Upper lobe of right lung (tissue), 1 donor: Measurements from ENCODE around the gene GLB1L3. TPM values are rescaled to one million over a fixed set of nuclear protein-coding genes. Genes with fewer than 3 reads are reported as not detected.

ENCODE experiments used
- ATAC-seq: fragments of 200-7000 bp; cut with Tn5 transposase; one replicate; pipeline ENCODE4 v1.9.1; 2020; ENCODE audit warnings: mild to moderate bottlenecking, moderate library complexity
- DNase-seq: peaks from one replicate; pipeline ENCODE4 v3.0.0-alpha.2; 2020
- H3K27ac ChIP-seq: fragments of 200-600 bp; one replicate; pipeline ENCODE4 v1.8.0; 2022
- H3K27me3 ChIP-seq: fragments of 200-600 bp; one replicate; pipeline ENCODE4 v1.8.0; 2022; ENCODE audit warnings: mild to moderate bottlenecking
- H3K36me3 ChIP-seq: fragments of 200-600 bp; one replicate; pipeline ENCODE4 v1.8.0; 2022
- H3K4me1 ChIP-seq: fragments of 200-600 bp; one replicate; pipeline ENCODE4 v1.8.0; 2022
- H3K4me3 ChIP-seq: fragments of 200-600 bp; one replicate; pipeline ENCODE4 v1.8.0; 2022; ENCODE audit warnings: mild to moderate bottlenecking
- H3K9me3 ChIP-seq: fragments of 200-600 bp; one replicate; pipeline ENCODE4 v1.8.0; 2022
- CTCF ChIP-seq: fragments of 200-600 bp; IDR thresholded peaks from one replicate; pipeline ENCODE4 v1.8.0; 2022; ENCODE audit warnings: antibody characterized with exemption
- intact Hi-C: fragments of 100-400 bp; cut with DNase I; formaldehyde crosslinking; loops from one replicate; pipeline ENCODE4 v1.11.0; 2022
- total RNA-seq: library from RNA; stranded (reverse); fragmentation: NEBNext Ultra II Directional; extraction: Animal tissue kit (Norgen Biotek cat#: 25700); gene quantifications from one replicate; pipeline ENCODE4 v1.2.1, GENCODE V29; 2021
- donor health status: DM: no; HTN: yes; CAD: no; lungs with severe emphysema.

Gene GLB1L3
- total RNA-seq, 1 donor from 2014 or later: 0.43 TPM

DNA sequence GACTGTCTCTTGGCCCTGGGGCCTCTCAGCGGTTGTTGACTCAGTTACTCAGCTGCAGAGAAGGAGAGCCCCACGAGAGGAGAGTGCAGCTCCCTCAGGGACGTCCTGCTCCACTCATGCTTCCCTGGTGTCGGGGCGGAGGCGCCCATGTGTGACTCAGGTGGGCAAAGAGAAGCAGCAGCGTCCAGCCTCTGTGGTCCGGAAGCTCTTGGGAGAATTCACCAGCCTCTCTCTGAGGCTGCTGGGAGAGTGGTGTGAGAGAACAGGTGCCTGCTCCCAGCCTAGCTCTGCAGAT, 81.3 kb downstream of the GLB1L3 start:
- no peak for DNase-seq
- Histone ChIP-seq H3K4me1 (no peaks in the 10 kb centered on the region), H3K36me3 (no peaks in the 10 kb centered on the region), H3K9me3 (no peaks in the 10 kb centered on the region), H3K27me3 (no peaks in the 10 kb centered on the region), H3K27ac (no peak overlapping the region), H3K4me3 (no peak overlapping the region)
- ATAC-seq: no peak
- intact Hi-C loops: no loop called here
- no peak for TF ChIP-seq CTCF

GRCh38 chr11:134358165-134358855, 82.1 kb downstream of the GLB1L3 start:
- DNase-seq (peak; percentile 49), ATAC-seq (no peak)
- no peaks in the 10 kb centered on the region for H3K9me3 ChIP-seq
- no peak overlapping the region for H3K27ac ChIP-seq
- no peak for TF ChIP-seq CTCF
- H3K36me3 ChIP-seq: no peaks in the 10 kb centered on the region
- H3K27me3 ChIP-seq: no peaks in the 10 kb centered on the region
- no peaks in the 10 kb centered on the region for H3K4me1 ChIP-seq
- intact Hi-C loops: no loop called here
- no peak overlapping the region for H3K4me3 ChIP-seq

DNA sequence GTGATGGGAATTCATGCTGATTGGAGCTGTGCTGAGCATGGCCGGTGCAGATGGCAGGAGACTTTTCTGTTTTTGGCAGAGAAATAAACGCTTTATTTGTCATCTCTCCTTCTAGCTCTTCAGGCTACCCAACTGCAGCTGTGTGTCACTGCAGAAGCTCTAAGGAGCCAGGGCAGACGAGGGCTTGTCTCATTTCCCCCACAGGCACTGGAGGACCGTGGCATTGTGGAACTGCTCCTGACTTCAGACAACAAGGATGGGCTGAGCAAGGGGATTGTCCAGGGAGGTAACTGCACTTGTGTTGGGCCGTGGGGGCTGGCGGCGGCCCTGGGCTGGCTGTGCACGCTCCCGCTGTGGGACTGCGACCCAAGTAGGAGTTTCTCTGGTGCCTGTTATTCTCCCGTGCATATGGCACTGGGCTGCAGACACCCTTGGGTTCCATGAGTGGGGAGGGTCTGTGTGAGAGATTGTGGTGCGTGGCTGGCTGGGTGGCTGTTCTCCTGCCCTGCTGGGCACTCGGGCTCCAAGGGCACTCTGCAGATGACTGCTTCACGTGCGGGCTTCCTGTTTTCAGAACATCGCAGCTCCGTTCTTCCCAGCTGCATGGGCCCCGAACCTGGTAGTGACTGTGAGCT, 82.8 kb downstream of the GLB1L3 start:
- DNase-seq: peak; percentile 40
- H3K4me3 ChIP-seq: no peak overlapping the region
- no peaks in the 10 kb centered on the region for H3K9me3 ChIP-seq
- intact Hi-C loops: no loop called here
- H3K36me3 ChIP-seq: no peaks in the 10 kb centered on the region
- no peak overlapping the region for H3K27ac ChIP-seq
- no peaks in the 10 kb centered on the region for H3K27me3 ChIP-seq
- TF ChIP-seq CTCF: no peak
- no peak for ATAC-seq
- no peaks in the 10 kb centered on the region for H3K4me1 ChIP-seq

- Histone ChIP-seq H3K27me3 (no peaks in the 10 kb centered on the region), H3K27ac (no peak overlapping the region), H3K4me3 (no peak overlapping the region), H3K9me3 (no peaks in the 10 kb centered on the region), H3K36me3 (no peaks in the 10 kb centered on the region), H3K4me1 (no peaks in the 10 kb centered on the region)
- no peak for TF ChIP-seq CTCF
- intact Hi-C loops: no loop called here
- ATAC-seq (no peak), DNase-seq (no peak)
These were observed 83.5 kb downstream of the GLB1L3 start for GRCh38 chr11:134359646-134360045.

DNA sequence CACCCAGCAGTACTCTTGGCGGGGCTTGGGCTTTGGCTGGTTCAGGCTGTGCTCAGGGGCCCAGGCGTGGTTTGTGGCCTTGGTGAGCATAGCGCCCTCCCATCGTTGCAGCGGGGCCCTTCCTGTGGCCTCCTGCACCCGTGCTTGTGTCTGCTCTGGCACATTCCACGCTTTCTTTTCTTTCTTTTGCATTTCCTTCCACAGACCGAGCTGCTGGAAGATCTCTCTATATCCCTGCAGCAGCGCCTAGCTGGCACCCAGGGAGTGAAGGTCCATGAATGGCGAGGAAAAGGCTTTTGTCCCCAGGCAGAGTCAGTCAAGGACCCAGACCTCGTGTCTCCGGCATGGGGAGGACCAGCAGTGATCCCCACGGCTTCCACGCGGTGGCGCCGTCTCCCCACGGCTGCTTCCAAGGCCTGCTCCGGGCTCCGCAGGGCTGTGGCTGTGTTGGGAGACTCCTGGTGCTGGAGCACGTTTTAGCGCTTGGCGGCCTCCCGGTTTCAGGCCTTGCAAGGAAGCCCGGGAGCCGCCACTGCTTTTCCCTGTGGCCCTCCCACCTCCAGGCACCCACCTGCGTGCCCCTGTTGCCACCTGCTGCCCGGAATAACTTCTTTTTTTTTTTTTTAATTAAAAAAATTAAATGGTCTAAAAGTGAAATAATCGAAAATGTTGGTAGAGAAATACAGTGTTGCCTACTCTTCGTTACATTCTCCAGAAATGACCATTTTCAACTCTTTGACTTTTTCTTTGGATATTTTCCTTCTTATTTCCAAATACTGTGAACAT, 84.1 kb downstream of the GLB1L3 start:
- Histone ChIP-seq H3K4me3 (no peak overlapping the region), H3K4me1 (no peaks in the 10 kb centered on the region)
- intact Hi-C loops: no loop called here

More for the DNA sequence above, 84.1 kb downstream of the GLB1L3 start:
- Histone ChIP-seq H3K9me3 (no peaks in the 10 kb centered on the region), H3K27me3 (no peaks in the 10 kb centered on the region), H3K27ac (no peak overlapping the region), H3K36me3 (no peaks in the 10 kb centered on the region)
- peak; percentile 95 for ATAC-seq
- DNase-seq: peak; percentile 91
- TF ChIP-seq CTCF: peak; percentile 84
